ENCODE results near the gene FAM161B.
"Not testable (repeated sequence)": the region's sequence is repeated elsewhere in the genome, so short reads cannot be mapped to it uniquely, and the experiment has no call there.

The FAM161B gene

GRCh38 chr14:73942180-73942579 is 7.7 kb downstream of the FAM161B start:
- no peak for DNase-seq

GRCh38 chr14:73937012-73937411 is 12.9 kb downstream of the FAM161B start:
- no peak for DNase-seq

GRCh38 chr14:73936548-73936947 is 13.3 kb downstream of the FAM161B start:
- no peak for DNase-seq

- no peak for DNase-seq
These were observed 14.2 kb downstream of the FAM161B start for GRCh38 chr14:73935666-73936065.

- no peak for DNase-seq
These were observed 25.6 kb downstream of the FAM161B start for GRCh38 chr14:73924337-73924736.

GRCh38 chr14:73919457-73919856 is 30.4 kb downstream of the FAM161B start:
- DNase-seq: not testable (repeated sequence)

- no peak for DNase-seq
These were observed 33.6 kb downstream of the FAM161B start for GRCh38 chr14:73916324-73916723.

GRCh38 chr14:73913256-73913655 is 36.6 kb downstream of the FAM161B start:
- DNase-seq: no peak

GRCh38 chr14:73909681-73910080 is 40.2 kb downstream of the FAM161B start:
- DNase-seq: no peak

GRCh38 chr14:73903028-73903427 is 46.9 kb downstream of the FAM161B start:
- no peak for DNase-seq

GRCh38 chr14:73896521-73896920 is 53.4 kb downstream of the FAM161B start:
- DNase-seq: no peak

- DNase-seq: no peak
These were observed 54.0 kb downstream of the FAM161B start for GRCh38 chr14:73895939-73896338.

GRCh38 chr14:73894180-73894687 is 55.7 kb downstream of the FAM161B start:
- DNase-seq: not testable (repeated sequence)

GRCh38 chr14:73889376-73889775 is 60.5 kb downstream of the FAM161B start:
- no peak for DNase-seq

- no peak for DNase-seq
These were observed 60.9 kb downstream of the FAM161B start for GRCh38 chr14:73888971-73889370.

- no peak for DNase-seq
These were observed 61.5 kb downstream of the FAM161B start for GRCh38 chr14:73888460-73888725.

- DNase-seq: no peak
These were observed 62.0 kb downstream of the FAM161B start for GRCh38 chr14:73887694-73888459.

GRCh38 chr14:73887318-73887616 is 62.6 kb downstream of the FAM161B start:
- DNase-seq: no peak

- peak; percentile 92 for DNase-seq
These were observed 63.2 kb downstream of the FAM161B start, which contains the start of gene ZNF410 for GRCh38 chr14:73886449-73887317. Gene ZNF410, plus strand, starts transcription at chr14:73886859. Its CDS starts 5,317 bp downstream, at chr14:73892176.

GRCh38 chr14:73884438-73885190 is 65.3 kb downstream of the FAM161B start:
- DNase-seq: no peak
